IMR-90 (cell line): ENCODE data around the gene NUAK1. TPM values are rescaled to one million over a fixed set of nuclear protein-coding genes. Genes with fewer than 3 reads are reported as not detected.

ENCODE experiments used
- ATAC-seq: fragments of 200-7000 bp; cut with Tn5 transposase; 2 replicates; pipeline ENCODE4 v1.9.1; 2020; ENCODE audit warnings: low read depth, mild to moderate bottlenecking, moderate library complexity
- BruUV-seq: library from RNA; stranded (reverse); fragments of 400-500 nt; replicated peaks from 2 replicates; lab custom pipeline; 2021; lab: Mats Ljungman, UMichigan
- CTCF ChIA-PET: fragments of 300-600 bp; formaldehyde crosslinking; extraction: SDS; loops from one replicate; lab custom pipeline; 2021; ENCODE audit warnings: antibody characterized with exemption; lab: Yijun Ruan, JAX
- POLR2A ChIA-PET: fragments of 300-600 bp; sonication (Branson Sonifier 250); formaldehyde crosslinking; loops from one replicate; lab custom pipeline; 2022; ENCODE audit warnings: antibody characterized with exemption; ENCODE audit not compliant: unreplicated experiment; lab: Charles Lee
- DNase-seq: peaks from one replicate; pipeline ENCODE4 v3.0.0; 2013
- H2AFZ ChIP-seq: replicated peaks from 2 replicates; pipeline ENCODE3; 2013; ENCODE audit warnings: low read length, mild to moderate bottlenecking; ENCODE audit not compliant: poor library complexity
- H2AK5ac ChIP-seq: 2 replicates; pipeline ENCODE4 v1.6.1; 2013; ENCODE audit warnings: low read depth, low read length, inconsistent platforms
- H2AK9ac ChIP-seq: replicated peaks from 2 replicates; pipeline ENCODE3; 2013; ENCODE audit warnings: mild to moderate bottlenecking, low read depth, low read length, moderate library complexity; ENCODE audit not compliant: poor library complexity
- H2BK120ac ChIP-seq: 2 replicates; pipeline ENCODE4 v1.6.1; 2013; ENCODE audit warnings: low read depth, low read length, inconsistent platforms
- H2BK15ac ChIP-seq: 3 replicates; pipeline ENCODE4 v1.6.1; 2013; ENCODE audit warnings: low read depth, low read length, inconsistent platforms
- H2BK20ac ChIP-seq: 2 replicates; pipeline ENCODE4 v1.6.1; 2013; ENCODE audit warnings: low read depth, mild to moderate bottlenecking, inconsistent platforms, low read length, moderate library complexity
- H2BK5ac ChIP-seq: 2 replicates; pipeline ENCODE4 v1.6.1; 2013; ENCODE audit warnings: mild to moderate bottlenecking, low read depth, low read length, inconsistent platforms; ENCODE audit not compliant: poor library complexity, severe bottlenecking
- H3K14ac ChIP-seq: replicated peaks from 2 replicates; pipeline ENCODE4 v1.6.1; 2013; ENCODE audit warnings: low read depth, low read length, inconsistent platforms
- H3K18ac ChIP-seq: 2 replicates; pipeline ENCODE4 v1.6.1; 2013; ENCODE audit warnings: low read depth, low read length, control low read depth
- H3K23ac ChIP-seq: 2 replicates; pipeline ENCODE4 v1.6.1; 2013; ENCODE audit warnings: low read depth, low read length, inconsistent platforms
- H3K27ac ChIP-seq: 2 replicates; pipeline ENCODE4 v1.5.1; 2013; ENCODE audit warnings: mild to moderate bottlenecking, control low read depth, low read length; ENCODE audit not compliant: insufficient read depth
- H3K27me3 ChIP-seq: 2 replicates; pipeline ENCODE4 v1.6.1; 2013; ENCODE audit warnings: low read length; ENCODE audit not compliant: control insufficient read depth, insufficient read depth
- H3K36me3 ChIP-seq: 2 replicates; pipeline ENCODE4 v1.6.1; 2013; ENCODE audit warnings: low read length, mixed read lengths; ENCODE audit not compliant: control insufficient read depth, insufficient read depth
- H3K4ac ChIP-seq: 2 replicates; pipeline ENCODE4 v1.6.1; 2013; ENCODE audit warnings: low read depth, low read length, inconsistent platforms
- H3K4me1 ChIP-seq: 2 replicates; pipeline ENCODE4 v1.6.1; 2013; ENCODE audit warnings: low read length, mixed read lengths; ENCODE audit not compliant: control insufficient read depth, insufficient read depth
- H3K4me2 ChIP-seq: 2 replicates; pipeline ENCODE4 v1.6.1; 2013; ENCODE audit warnings: low read depth, mild to moderate bottlenecking, control low read depth, low read length, moderate library complexity
- H3K4me3 ChIP-seq: 2 replicates; pipeline ENCODE4 v1.5.1; 2013; ENCODE audit warnings: low read depth, mild to moderate bottlenecking, control low read depth, low read length, moderate library complexity; ENCODE audit not compliant: insufficient read depth
- H3K56ac ChIP-seq: 2 replicates; pipeline ENCODE4 v1.6.1; 2013; ENCODE audit warnings: low read length, inconsistent platforms; ENCODE audit not compliant: insufficient read depth; ENCODE audit errors: extremely low read depth
- H3K79me1 ChIP-seq, 2 experiments: 2 replicates each; pipeline ENCODE4 v1.6.1; 2013; ENCODE audit warnings: low read length in 2 of 2, inconsistent platforms in 1 of 2, low read depth in 1 of 2
- H3K9ac ChIP-seq: 2 replicates; pipeline ENCODE4 v1.6.1; 2013; ENCODE audit warnings: low read depth, low read length, control low read depth
- H3K9me1 ChIP-seq: 2 replicates; pipeline ENCODE4 v1.6.1; 2013; ENCODE audit warnings: low read length, inconsistent platforms; ENCODE audit not compliant: insufficient read depth
- H3K9me3 ChIP-seq: 2 replicates; pipeline ENCODE4 v1.6.1; 2013; ENCODE audit warnings: low read length; ENCODE audit not compliant: control insufficient read depth, insufficient read depth
- H4K20me1 ChIP-seq: 2 replicates; pipeline ENCODE4 v1.6.1; 2013; ENCODE audit warnings: low read length, inconsistent platforms; ENCODE audit not compliant: insufficient read depth
- H4K5ac ChIP-seq: 2 replicates; pipeline ENCODE4 v1.6.1; 2013; ENCODE audit warnings: mild to moderate bottlenecking, low read depth, low read length, control low read depth
- H4K8ac ChIP-seq, 2 experiments: 2 replicates each; pipeline ENCODE4 v1.6.1; 2013; ENCODE audit warnings: low read depth in 2 of 2, low read length in 2 of 2, control low read depth in 1 of 2, inconsistent platforms in 1 of 2
- H4K91ac ChIP-seq: 2 replicates; pipeline ENCODE4 v1.6.1; 2013; ENCODE audit warnings: low read depth, low read length, inconsistent platforms; ENCODE audit not compliant: insufficient read depth
- BHLHE40 ChIP-seq: fragments of 150-350 bp; IDR thresholded peaks from 2 replicates; pipeline ENCODE4 v1.6.1; 2016; ENCODE audit warnings: mild to moderate bottlenecking, low read depth, low read length
- CEBPB ChIP-seq: IDR thresholded peaks from 2 replicates; pipeline ENCODE4 v1.6.1; 2012; ENCODE audit warnings: low read depth, low read length, improper control_type of control experiment
- CHD1 ChIP-seq: IDR thresholded peaks from 2 replicates; pipeline ENCODE4 v1.6.1; 2012; ENCODE audit warnings: low read depth, low read length, improper control_type of control experiment
- FOS ChIP-seq: fragments of 150-350 bp; IDR thresholded peaks from 2 replicates; pipeline ENCODE4 v1.6.1; 2016; ENCODE audit warnings: low read depth, low read length
- MAFK ChIP-seq: IDR thresholded peaks from 2 replicates; pipeline ENCODE4 v1.6.1; 2012; ENCODE audit warnings: low read depth, low read length, improper control_type of control experiment
- MAZ ChIP-seq: IDR thresholded peaks from 2 replicates; pipeline ENCODE4 v1.6.1; 2012; ENCODE audit warnings: low read depth, mild to moderate bottlenecking, low read length, improper control_type of control experiment, moderate library complexity, borderline replicate concordance
- MXI1 ChIP-seq: IDR thresholded peaks from 2 replicates; pipeline ENCODE4 v1.6.1; 2012; ENCODE audit warnings: low read depth, mild to moderate bottlenecking, low read length, moderate library complexity, borderline replicate concordance
- NFE2L2 ChIP-seq: fragments of 150-350 bp; IDR thresholded peaks from 2 replicates; pipeline ENCODE4 v1.6.1; 2016; ENCODE audit warnings: low read depth, mild to moderate bottlenecking, low read length
- POLR2A ChIP-seq: IDR thresholded peaks from 2 replicates; pipeline ENCODE4 v1.6.1; 2012; ENCODE audit warnings: mild to moderate bottlenecking, low read depth, low read length
- RAD21 ChIP-seq: IDR thresholded peaks from 2 replicates; pipeline ENCODE4 v1.6.1; 2012; ENCODE audit warnings: low read length, improper control_type of control experiment
- RCOR1 ChIP-seq: IDR thresholded peaks from 2 replicates; pipeline ENCODE4 v1.6.1; 2012; ENCODE audit warnings: mild to moderate bottlenecking, low read length, improper control_type of control experiment; ENCODE audit not compliant: insufficient replicate concordance
- RFX5 ChIP-seq: IDR thresholded peaks from 2 replicates; pipeline ENCODE4 v1.8.0; 2012; ENCODE audit warnings: low read depth, mild to moderate bottlenecking, low read length, moderate library complexity
- SMC3 ChIP-seq: fragments of 150-350 bp; IDR thresholded peaks from 2 replicates; pipeline ENCODE4 v1.6.1; 2016; ENCODE audit warnings: low read depth, mild to moderate bottlenecking, antibody characterized with exemption, low read length, moderate library complexity
- WGBS, 2 experiments: methylation state at CpG; one replicate each; pipeline versions ENCODE4 v1.1.5 to v1.1.7; 2013; ENCODE audit warnings: missing lambda C conversion rate in 2 of 2; ENCODE audit not compliant: insufficient read length in 1 of 2; ENCODE audit errors: extremely low coverage in 2 of 2; 5-methylcytosine and 5-hydroxymethylcytosine counted together
- dilution Hi-C: fragments of 300-500 bp; cut with HindIII; formaldehyde crosslinking; loops from one replicate; pipeline ENCODE4 v1.14.3; 2018; ENCODE audit warnings: low sequenced_read_pairs; ENCODE audit not compliant: unreplicated experiment
- in situ Hi-C: fragments of 300-500 bp; cut with MboI; formaldehyde crosslinking; loops from 3 replicates; pipeline ENCODE4 v1.14.3; 2019; ENCODE audit warnings: low sequenced_read_pairs, inconsistent platforms, mixed read lengths
- intact Hi-C: fragments of 100-400 bp; cut with micrococcal nuclease; formaldehyde crosslinking; loops from 2 replicates; pipeline ENCODE4 v1.10.0; 2022
- polyA plus RNA-seq, 3 experiments: library from polyadenylated mRNA; depleted of rRNA; stranded (reverse); fragments of >200 nt; gene quantifications; 2 replicates each; pipeline ENCODE4 v1.2.3, GENCODE V29; 2012; ENCODE audit warnings: low replicate concordance in 1 of 3
- total RNA-seq: library from RNA; depleted of rRNA; stranded (reverse); fragments of >200 nt; gene quantifications from 2 replicates; pipeline ENCODE4 v1.2.3, GENCODE V29; 2012
- TF ChIP-seq, protein P1 (sequence below): fragments of 150-350 bp; IDR thresholded peaks from 2 replicates; pipeline ENCODE4 v1.6.1; 2016; ENCODE audit warnings: low read depth, mild to moderate bottlenecking, low read length, moderate library complexity, borderline replicate concordance
- TF ChIP-seq, protein P2 (sequence below): conservative IDR thresholded peaks from 2 replicates; pipeline ENCODE4 v1.5.1; 2012; ENCODE audit warnings: mild to moderate bottlenecking, low read depth, low read length, improper control_type of control experiment
- TF ChIP-seq, protein P3 (sequence below): fragments of 150-350 bp; IDR thresholded peaks from 2 replicates; pipeline ENCODE4 v1.6.1; 2017; ENCODE audit warnings: mild to moderate bottlenecking, antibody characterized with exemption, low read length, low read depth

The NUAK1 gene
- total and polyA plus RNA-seq, 2 of the 4 experiments (the other 2 are of a cell fraction) = 4.8 to 8.8 TPM

DNA sequence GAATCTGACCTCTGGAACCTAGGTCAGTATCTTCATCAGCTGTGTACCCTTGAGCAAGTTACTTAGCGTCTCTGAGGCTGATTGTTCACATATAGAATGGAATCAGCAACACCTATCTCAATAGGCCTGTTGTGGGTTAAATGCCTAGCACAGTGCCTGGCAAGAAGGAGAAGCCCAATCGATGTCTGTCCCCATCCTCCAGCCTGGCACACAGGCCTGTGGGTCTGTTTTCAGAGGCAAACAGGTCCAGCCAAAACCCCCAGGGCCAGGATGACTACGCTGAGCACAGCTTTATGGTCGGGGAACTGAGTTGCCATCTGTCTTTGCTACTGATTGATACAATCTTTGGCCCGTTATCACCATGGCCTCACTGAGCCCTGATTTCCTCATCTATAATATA, 89.2 kb downstream of the NUAK1 start:
- 90% methylated on average over 2 of the region's 5 CpGs; no CpG with 5 or more reads in 1 of the 2 experiments for WGBS, 2 experiments
- H3K56ac ChIP-seq = no peak overlapping the region
- no peaks in the 10 kb centered on the region for H3K4me1 ChIP-seq
- ChIA-PET POLR2A (interaction anchor here (0.9 kb wide), 1 partner anchor 9 kb away, joined by 4 read pairs; no protein-coding TSS in a partner anchor), CTCF (no interaction called here)
- no peaks in the 10 kb centered on the region for H3K27me3 ChIP-seq
- H3K36me3 ChIP-seq = no peaks in the 10 kb centered on the region
- no peak overlapping the region for H2AK5ac ChIP-seq
- H3K4me2 ChIP-seq = no peak overlapping the region
- H3K14ac ChIP-seq = no peak overlapping the region
- dilution Hi-C loops = no loop called here
- H3K4ac ChIP-seq = no peak overlapping the region
- H3K18ac ChIP-seq = no peak overlapping the region
- DNase-seq = no peak
- no peak overlapping the region for H2BK120ac ChIP-seq
- ATAC-seq = no peak
- BruUV-seq = no TSS peak
- no peaks in the 10 kb centered on the region for H4K20me1 ChIP-seq
- no peak overlapping the region for H4K8ac ChIP-seq
- no peak overlapping the region for H3K27ac ChIP-seq
- in situ Hi-C loops = no loop called here
- H2AFZ ChIP-seq = no peak overlapping the region
- H3K4me3 ChIP-seq = no peak overlapping the region
- TF ChIP-seq CEBPB (no peak), SMC3 (no peak), NFE2L2 (no peak), RCOR1 (no peak), RFX5 (no peak), FOS (no peak), POLR2A (no peak), BHLHE40 (no peak), CHD1 (no peak), MXI1 (no peak), MAZ (no peak), RAD21 (no peak), MAFK (no peak)
- TF ChIP-seq, protein P1, sequence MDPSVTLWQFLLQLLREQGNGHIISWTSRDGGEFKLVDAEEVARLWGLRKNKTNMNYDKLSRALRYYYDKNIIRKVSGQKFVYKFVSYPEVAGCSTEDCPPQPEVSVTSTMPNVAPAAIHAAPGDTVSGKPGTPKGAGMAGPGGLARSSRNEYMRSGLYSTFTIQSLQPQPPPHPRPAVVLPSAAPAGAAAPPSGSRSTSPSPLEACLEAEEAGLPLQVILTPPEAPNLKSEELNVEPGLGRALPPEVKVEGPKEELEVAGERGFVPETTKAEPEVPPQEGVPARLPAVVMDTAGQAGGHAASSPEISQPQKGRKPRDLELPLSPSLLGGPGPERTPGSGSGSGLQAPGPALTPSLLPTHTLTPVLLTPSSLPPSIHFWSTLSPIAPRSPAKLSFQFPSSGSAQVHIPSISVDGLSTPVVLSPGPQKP = no peak
- TF ChIP-seq, protein P2, sequence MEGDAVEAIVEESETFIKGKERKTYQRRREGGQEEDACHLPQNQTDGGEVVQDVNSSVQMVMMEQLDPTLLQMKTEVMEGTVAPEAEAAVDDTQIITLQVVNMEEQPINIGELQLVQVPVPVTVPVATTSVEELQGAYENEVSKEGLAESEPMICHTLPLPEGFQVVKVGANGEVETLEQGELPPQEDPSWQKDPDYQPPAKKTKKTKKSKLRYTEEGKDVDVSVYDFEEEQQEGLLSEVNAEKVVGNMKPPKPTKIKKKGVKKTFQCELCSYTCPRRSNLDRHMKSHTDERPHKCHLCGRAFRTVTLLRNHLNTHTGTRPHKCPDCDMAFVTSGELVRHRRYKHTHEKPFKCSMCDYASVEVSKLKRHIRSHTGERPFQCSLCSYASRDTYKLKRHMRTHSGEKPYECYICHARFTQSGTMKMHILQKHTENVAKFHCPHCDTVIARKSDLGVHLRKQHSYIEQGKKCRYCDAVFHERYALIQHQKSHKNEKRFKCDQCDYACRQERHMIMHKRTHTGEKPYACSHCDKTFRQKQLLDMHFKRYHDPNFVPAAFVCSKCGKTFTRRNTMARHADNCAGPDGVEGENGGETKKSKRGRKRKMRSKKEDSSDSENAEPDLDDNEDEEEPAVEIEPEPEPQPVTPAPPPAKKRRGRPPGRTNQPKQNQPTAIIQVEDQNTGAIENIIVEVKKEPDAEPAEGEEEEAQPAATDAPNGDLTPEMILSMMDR = no peak
- TF ChIP-seq, protein P3, sequence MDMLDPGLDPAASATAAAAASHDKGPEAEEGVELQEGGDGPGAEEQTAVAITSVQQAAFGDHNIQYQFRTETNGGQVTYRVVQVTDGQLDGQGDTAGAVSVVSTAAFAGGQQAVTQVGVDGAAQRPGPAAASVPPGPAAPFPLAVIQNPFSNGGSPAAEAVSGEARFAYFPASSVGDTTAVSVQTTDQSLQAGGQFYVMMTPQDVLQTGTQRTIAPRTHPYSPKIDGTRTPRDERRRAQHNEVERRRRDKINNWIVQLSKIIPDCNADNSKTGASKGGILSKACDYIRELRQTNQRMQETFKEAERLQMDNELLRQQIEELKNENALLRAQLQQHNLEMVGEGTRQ = no peak
- no peak overlapping the region for H2BK15ac ChIP-seq
- H3K9me1 ChIP-seq = peaks cover 3% of the 10 kb centered on the region
- H2AK9ac ChIP-seq = no peak overlapping the region
- no peak overlapping the region for H4K5ac ChIP-seq
- no peak overlapping the region for H4K91ac ChIP-seq
- no peak overlapping the region for H2BK20ac ChIP-seq
- H3K79me1 ChIP-seq = no peaks in the 10 kb centered on the region
- no peak overlapping the region for H3K23ac ChIP-seq
- H3K9ac ChIP-seq = no peak overlapping the region
- H3K9me3 ChIP-seq = no peaks in the 10 kb centered on the region
- intact Hi-C loops = no loop called here
- H2BK5ac ChIP-seq = no peak overlapping the region
